ENCODE results near the gene SPNS2. TPM values are rescaled to one million over a fixed set of nuclear protein-coding genes. Genes with fewer than 3 reads are reported as not detected.
A peak's percentile ranks its signal among the peaks of the same experiment; 100 is the strongest.

Gene SPNS2
- total and polyA plus RNA-seq, 2 of the 8 experiments (the other 6 are each of a cell fraction or from before 2014, with no cell fraction given): 1.2 to 1.5 TPM

DNA sequence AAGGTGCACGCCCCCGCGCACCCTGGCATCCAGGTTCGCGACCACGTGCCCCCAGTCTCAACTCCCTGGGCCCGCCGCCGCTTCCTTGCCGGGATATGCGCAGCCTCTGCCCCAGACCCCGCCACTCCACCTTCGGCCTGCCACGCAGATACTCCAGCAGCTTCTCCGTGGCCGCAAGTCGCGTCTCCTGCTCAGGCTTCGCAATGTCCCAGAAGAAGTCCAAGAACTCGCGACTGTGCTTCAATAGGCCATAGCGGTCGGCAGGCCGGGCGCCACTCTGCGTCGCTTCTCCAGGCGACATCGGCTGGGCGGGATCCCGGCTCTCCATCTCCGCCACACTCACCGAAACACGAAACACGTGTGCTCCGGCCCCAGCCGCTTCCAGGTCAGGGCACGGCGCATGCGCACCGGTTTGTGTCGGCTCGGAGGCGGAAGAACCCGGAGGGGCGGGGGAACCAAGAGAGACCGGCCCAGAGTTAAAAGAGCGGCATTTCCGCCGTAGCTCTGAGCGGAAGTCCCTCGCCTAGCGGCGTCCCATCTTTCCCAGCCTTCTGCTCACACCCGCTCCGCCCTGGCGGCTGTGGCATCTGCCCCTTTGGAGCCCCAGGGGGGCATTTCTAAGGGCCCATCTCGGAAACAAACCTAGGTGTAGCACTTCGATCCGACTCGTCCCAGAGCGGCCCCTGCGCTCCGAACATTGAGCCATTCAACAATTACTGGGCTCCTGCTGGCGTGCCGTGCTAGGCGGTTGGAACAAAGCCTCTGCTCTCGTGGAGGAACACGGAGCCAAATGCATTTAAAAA lies 56.5 kb downstream of the SPNS2 start, which contains the start of gene MYBBP1A (continued):
- TF ChIP-seq CHD1 (IDR thresholded peaks at IDR 0.05; ENCODE audit: low read depth, low read length) (no peak), HDAC6 (IDR thresholded peaks at IDR 0.05; ENCODE audit: low read depth, low read length) (no peak), TAF1 (IDR thresholded peaks at IDR 0.05; ENCODE audit: low read depth, low read length) (peak; percentile 81), BCL11A (IDR thresholded peaks at IDR 0.05; ENCODE audit: low read depth in 2 of 2, low read length in 2 of 2) (no peak), JUND (IDR thresholded peaks at IDR 0.05; ENCODE audit: low read length) (no peak), PHF8 (conservative IDR thresholded peaks at IDR 0.05; ENCODE audit: low read depth, low read length) (peak; percentile 75), RXRA (IDR thresholded peaks at IDR 0.05; ENCODE audit: insufficient read depth, low read depth, low read length) (no peak), SIN3A (conservative IDR thresholded peaks at IDR 0.05 in 1 of 2, IDR thresholded peaks at IDR 0.05 in 1 of 2; ENCODE audit: low read depth in 1 of 2, low read length in 2 of 2) (peak in 1 of 2 experiments; percentile 78; a peak in 1 of 4 replicates), SP1 (IDR thresholded peaks at IDR 0.05; ENCODE audit: low read depth, low read length) (0 out of 2 replicates have a peak, but pooled peaks have one; percentile 17), GABPA (IDR thresholded peaks at IDR 0.05; ENCODE audit: borderline replicate concordance, insufficient read depth, low read length) (peak; percentile 85; the same call in 1 of the 2 replicates), RNF2 (IDR thresholded peaks at IDR 0.05; ENCODE audit: borderline replicate concordance, low read depth, low read length, missing control alignments, poor library complexity, severe bottlenecking) (no peak), ATF2 (IDR thresholded peaks at IDR 0.05; ENCODE audit: low read length) (peak; percentile 54; the same call in 1 of the 2 replicates), NANOG (IDR thresholded peaks at IDR 0.05; ENCODE audit: insufficient read depth, low read depth, low read length, poor library complexity, severe bottlenecking) (no peak), RBBP5 (IDR thresholded peaks at IDR 0.05; ENCODE audit: borderline replicate concordance, low read depth, low read length) (peak; percentile 30; the same call in 1 of the 2 replicates), POLR2A (IDR thresholded peaks at IDR 0.05; ENCODE audit: control extremely low read depth in 1 of 2, low read depth in 2 of 2, low read length in 2 of 2) (peak in 1 of 2 experiments; percentile 78; a peak in 2 of 3 replicates), SAP30 (IDR thresholded peaks at IDR 0.05; ENCODE audit: insufficient read depth, insufficient replicate concordance, low read length) (peak; percentile 11), BACH1 (IDR thresholded peaks at IDR 0.05; ENCODE audit: low read length) (no peak), TBP (IDR thresholded peaks at IDR 0.05; ENCODE audit: low read depth, low read length) (peak; percentile 57)
